ENCODE measurements around the gene DUSP3.

DNA sequence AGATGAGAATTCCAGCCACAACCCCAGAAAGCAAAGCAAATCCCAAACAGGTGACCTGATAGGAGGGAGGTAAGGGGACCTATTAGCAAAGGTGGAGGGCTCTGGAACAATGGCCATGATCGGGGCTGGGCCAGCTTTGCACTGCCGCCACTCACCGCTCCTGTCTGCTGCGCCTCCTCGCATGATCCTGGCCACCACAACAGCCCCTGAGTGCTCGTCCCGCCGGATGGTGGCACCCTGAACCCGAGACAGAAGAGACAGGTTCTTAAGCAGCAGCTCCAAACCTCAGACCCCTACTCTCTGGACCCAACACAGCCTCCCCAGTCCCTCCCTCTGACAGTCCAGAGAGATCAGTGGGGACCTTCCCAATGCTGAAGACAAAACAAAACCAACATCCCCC lies 48.8 kb upstream of the DUSP3 start:
- TF ChIP-seq, protein P1, sequence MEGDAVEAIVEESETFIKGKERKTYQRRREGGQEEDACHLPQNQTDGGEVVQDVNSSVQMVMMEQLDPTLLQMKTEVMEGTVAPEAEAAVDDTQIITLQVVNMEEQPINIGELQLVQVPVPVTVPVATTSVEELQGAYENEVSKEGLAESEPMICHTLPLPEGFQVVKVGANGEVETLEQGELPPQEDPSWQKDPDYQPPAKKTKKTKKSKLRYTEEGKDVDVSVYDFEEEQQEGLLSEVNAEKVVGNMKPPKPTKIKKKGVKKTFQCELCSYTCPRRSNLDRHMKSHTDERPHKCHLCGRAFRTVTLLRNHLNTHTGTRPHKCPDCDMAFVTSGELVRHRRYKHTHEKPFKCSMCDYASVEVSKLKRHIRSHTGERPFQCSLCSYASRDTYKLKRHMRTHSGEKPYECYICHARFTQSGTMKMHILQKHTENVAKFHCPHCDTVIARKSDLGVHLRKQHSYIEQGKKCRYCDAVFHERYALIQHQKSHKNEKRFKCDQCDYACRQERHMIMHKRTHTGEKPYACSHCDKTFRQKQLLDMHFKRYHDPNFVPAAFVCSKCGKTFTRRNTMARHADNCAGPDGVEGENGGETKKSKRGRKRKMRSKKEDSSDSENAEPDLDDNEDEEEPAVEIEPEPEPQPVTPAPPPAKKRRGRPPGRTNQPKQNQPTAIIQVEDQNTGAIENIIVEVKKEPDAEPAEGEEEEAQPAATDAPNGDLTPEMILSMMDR (IDR thresholded peaks at IDR 0.05), result no peak
- TF ChIP-seq POLR2A (IDR thresholded peaks at IDR 0.05), result no peak

Data from right lobe of liver (tissue), 4 donors.